Esophagus squamous epithelium (tissue), 4 donors: Measurements from ENCODE around the gene CCDC197.

Experiments
- CTCF ChIP-seq, 6 experiments: fragments of 450-650 bp in 4 of 6; fragments of 200-600 bp in 2 of 6; sonication (generic) in 2 of 6; IDR thresholded peaks; one replicate each; pipeline ENCODE4 v1.5.1; 2016 to 2019; ENCODE audit warnings: antibody characterized with exemption in 6 of 6, mild to moderate bottlenecking in 4 of 6, moderate library complexity in 4 of 6
- POLR2A ChIP-seq, 4 donors: fragments of 450-650 bp; IDR thresholded peaks; one replicate each; pipeline ENCODE4 v1.6.1; 2017; ENCODE audit warnings: antibody characterized with exemption in 4 of 4, mild to moderate bottlenecking in 4 of 4, moderate library complexity in 3 of 4

GRCh38 chr14:94004015-94004414 lies 6.9 kb downstream of the CCDC197 start:
- TF ChIP-seq CTCF (IDR thresholded peaks at IDR 0.05): no peak
- TF ChIP-seq POLR2A (IDR thresholded peaks at IDR 0.05): no peak
